HepG2 (cell line): ENCODE results near the gene NDEL1. TPM values are rescaled to one million over a fixed set of nuclear protein-coding genes. Genes with fewer than 3 reads are reported as not detected.
A peak's percentile ranks its signal among the peaks of the same experiment; 100 is the strongest.

Experiments
- ATAC-seq: fragments of 200-7000 bp; cut with Tn5 transposase; 3 replicates; pipeline ENCODE4 v1.9.1; 2020; ENCODE audit warnings: mild to moderate bottlenecking, moderate library complexity
- BruUV-seq: library from RNA; stranded (reverse); fragments of 400-500 nt; replicated peaks from 2 replicates; lab custom pipeline; 2021; lab: Mats Ljungman, UMichigan
- CTCF ChIA-PET: fragments of 300-600 bp; formaldehyde crosslinking; extraction: SDS; loops from one replicate; lab custom pipeline; 2021; ENCODE audit warnings: low total read pairs, inconsistent platforms, low intra/inter-chr PET ratio; lab: Yijun Ruan, JAX
- POLR2A ChIA-PET: fragments of 350-600 bp; sonication (Branson Sonifier 250); formaldehyde crosslinking; loops from one replicate; lab custom pipeline; 2020; ENCODE audit warnings: antibody characterized with exemption, inconsistent platforms; lab: Yijun Ruan, JAX
- DNase-seq: peaks from one replicate; pipeline ENCODE4 v3.0.0-alpha.2; 2015; ENCODE audit warnings: low spot score
- FAIRE-seq: peaks from 3 replicates; lab custom pipeline; 2011; peaks lifted over from hg19 to GRCh38; lab: Jason Lieb, UNC
- H2AFZ ChIP-seq: one replicate; pipeline ENCODE4 v1.6.1; 2011; ENCODE audit warnings: low read length, inconsistent platforms
- H3K27ac ChIP-seq: fragments of 300-600 bp; 3 replicates; pipeline ENCODE4 v1.8.0; 2011; ENCODE audit warnings: mixed run types, mild to moderate bottlenecking, mixed read lengths, low read length, inconsistent platforms; ENCODE audit not compliant: insufficient read depth; ENCODE audit errors: extremely low read length
- H3K27me3 ChIP-seq, 2 experiments: fragments of 200-600 bp in 1 of 2; 2 replicates in 1 of 2; 3 replicates in 1 of 2; pipeline versions ENCODE4 v1.6.0 to v1.8.0; 2011; ENCODE audit warnings: low read length in 2 of 2, mild to moderate bottlenecking in 2 of 2, moderate library complexity in 2 of 2, inconsistent platforms in 1 of 2; ENCODE audit not compliant: insufficient read depth in 2 of 2, control insufficient read depth in 1 of 2
- H3K36me3 ChIP-seq, 2 experiments: fragments of 200-600 bp in 1 of 2; replicated peaks in 1 of 2; 2 replicates in 1 of 2; 3 replicates in 1 of 2; pipeline versions ENCODE4 v1.5.1 to v1.8.0; 2011; ENCODE audit warnings: low read length in 2 of 2, inconsistent platforms in 1 of 2; ENCODE audit not compliant: insufficient read depth in 2 of 2, control insufficient read depth in 1 of 2
- H3K4me1 ChIP-seq: 2 replicates; pipeline ENCODE4 v1.5.1; 2012; ENCODE audit warnings: low read length, inconsistent platforms; ENCODE audit not compliant: insufficient read depth
- H3K4me2 ChIP-seq: 2 replicates; pipeline ENCODE4 v1.6.0; 2011; ENCODE audit warnings: low read depth, low read length, inconsistent platforms
- H3K4me3 ChIP-seq, 3 experiments: fragments of 200-600 bp in 1 of 3; sonication (generic), shearing (Covaris generic) in 1 of 3; replicated peaks in 1 of 3; 2 replicates each; pipeline ENCODE4 v1.5.1; 2011 to 2016; ENCODE audit warnings: low read length in 3 of 3, inconsistent platforms in 2 of 3, low read depth in 2 of 3, mild to moderate bottlenecking in 2 of 3, control low read depth in 1 of 3, mixed read lengths in 1 of 3; ENCODE audit not compliant: insufficient read depth in 1 of 3
- H3K79me2 ChIP-seq: one replicate; pipeline ENCODE4 v1.6.1; 2011; ENCODE audit warnings: low read length, inconsistent platforms; ENCODE audit not compliant: insufficient read depth
- H3K9ac ChIP-seq: 2 replicates; pipeline ENCODE4 v1.6.0; 2011; ENCODE audit warnings: mild to moderate bottlenecking, low read depth, low read length, inconsistent platforms; ENCODE audit not compliant: insufficient read depth
- H3K9me3 ChIP-seq: 2 replicates; pipeline ENCODE4 v1.5.1; 2012; ENCODE audit warnings: mild to moderate bottlenecking, low read length
- H4K20me1 ChIP-seq: 2 replicates; pipeline ENCODE4 v1.6.0; 2011; ENCODE audit warnings: inconsistent platforms, mild to moderate bottlenecking, low read length, moderate library complexity; ENCODE audit not compliant: insufficient read depth
- MXD3 ChIP-seq: IDR thresholded peaks from 2 replicates; pipeline ENCODE4 v1.6.1; 2016; ENCODE audit warnings: mild to moderate bottlenecking, missing biosample characterization, missing genetic modification reagents
- POLR2AphosphoS2 ChIP-seq: IDR thresholded peaks from 2 replicates; pipeline ENCODE4 v1.6.1; 2011; ENCODE audit warnings: low read depth, low read length, improper control_type of control experiment
- POLR2G ChIP-seq: fragments of 200-400 bp; formaldehyde crosslinking; IDR thresholded peaks from 2 replicates; pipeline ENCODE4 v1.6.1; 2018; ENCODE audit warnings: mild to moderate bottlenecking, low read depth, low read length, moderate library complexity
- SNAI1 ChIP-seq: sonication (generic); formaldehyde crosslinking; IDR thresholded peaks from 2 replicates; pipeline ENCODE4 v1.5.0; 2020; ENCODE audit warnings: mild to moderate bottlenecking, missing genetic modification reagents, borderline replicate concordance
- UBTF ChIP-seq: sonication (generic); formaldehyde crosslinking; IDR thresholded peaks from 2 replicates; pipeline ENCODE4 v1.4.0; 2020; ENCODE audit warnings: mild to moderate bottlenecking, missing genetic modification reagents
- ZBTB1 ChIP-seq: sonication (generic); formaldehyde crosslinking; IDR thresholded peaks from 2 replicates; pipeline ENCODE4 v1.4.0; 2020; ENCODE audit warnings: missing genetic modification reagents, borderline replicate concordance
- WGBS: methylation state at CpG from one replicate; pipeline ENCODE4 v1.1.6; 2017; ENCODE audit warnings: low lambda C conversion rate; 5-methylcytosine and 5-hydroxymethylcytosine counted together
- in situ Hi-C: cut with HindIII; loops from 2 replicates; pipeline ENCODE4 v1.10.0; 2017; ENCODE audit warnings: low pct_unique_long_range_greater_than_20kb; ENCODE audit not compliant: extremely low pct_ligation_motif_present
- intact Hi-C: fragments of 100-400 bp; cut with micrococcal nuclease; formaldehyde crosslinking; loops from one replicate; pipeline ENCODE4 v1.10.0; 2022; ENCODE audit not compliant: unreplicated experiment
- polyA plus RNA-seq, 8 experiments: library from polyadenylated mRNA; depleted of rRNA in 3 of 8; stranded (reverse) in 7 of 8; unstranded in 1 of 8; fragments of >200 nt; fragmentation: Illumina TruSeq in 4 of 8; extraction: Trizol in 4 of 8; gene quantifications; 2 replicates each; pipeline versions ENCODE4 v1.2.1 to v1.2.3, GENCODE V29; 2011 to 2016; ENCODE audit warnings: low read depth in 4 of 8, missing spikeins in 1 of 8, mixed read lengths in 1 of 8; ENCODE audit not compliant: insufficient read depth in 1 of 8
- total RNA-seq, 5 experiments: library from RNA; depleted of rRNA; stranded (reverse); fragments of >200 nt; fragmentation: Illumina TruSeq; extraction: Trizol; gene quantifications; 2 replicates each; pipeline ENCODE4 v1.2.3, GENCODE V29; 2016; ENCODE audit warnings: low read depth in 1 of 5
- TF ChIP-seq, protein P1 (sequence below): sonication (generic); formaldehyde crosslinking; IDR thresholded peaks from 2 replicates; pipeline ENCODE4 v1.8.1; 2023; ENCODE audit warnings: missing genetic modification reagents, mild to moderate bottlenecking, borderline replicate concordance
- TF ChIP-seq, protein P2 (sequence below): sonication (generic); formaldehyde crosslinking; IDR thresholded peaks from 2 replicates; pipeline ENCODE4 v1.5.0; 2020; ENCODE audit warnings: mild to moderate bottlenecking, missing genetic modification reagents, moderate library complexity

NDEL1 gene
- total and polyA plus RNA-seq, 2 of the 13 experiments (the other 11 are each of a cell fraction or from before 2014, with no cell fraction given) = 59.8 to 153 TPM

- ATAC-seq (peak; percentile 29; the same call in 2 of the 3 replicates), DNase-seq (no peak), FAIRE-seq (no peak)
- CTCF ChIA-PET = no interaction called here
- no peaks in the 10 kb centered on the region for H3K79me2 ChIP-seq
- intact Hi-C loops (no loop called here), in situ Hi-C loops (no loop called here)
- peaks cover 5% of the 10 kb centered on the region; the same call in 1 of the 2 replicates for H3K9me3 ChIP-seq
- H3K4me2 ChIP-seq = no peak overlapping the region
- H4K20me1 ChIP-seq = no peaks in the 10 kb centered on the region
- H2AFZ ChIP-seq = no peak overlapping the region
- H3K4me3 ChIP-seq = no peak overlapping the region
- TF ChIP-seq, protein P1, sequence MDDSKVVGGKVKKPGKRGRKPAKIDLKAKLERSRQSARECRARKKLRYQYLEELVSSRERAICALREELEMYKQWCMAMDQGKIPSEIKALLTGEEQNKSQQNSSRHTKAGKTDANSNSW (CRISPR knock-in tag) = no peak
- TF ChIP-seq ZBTB1 = no peak
- TF ChIP-seq UBTF (CRISPR knock-in tag) = no peak
- TF ChIP-seq, protein P2, sequence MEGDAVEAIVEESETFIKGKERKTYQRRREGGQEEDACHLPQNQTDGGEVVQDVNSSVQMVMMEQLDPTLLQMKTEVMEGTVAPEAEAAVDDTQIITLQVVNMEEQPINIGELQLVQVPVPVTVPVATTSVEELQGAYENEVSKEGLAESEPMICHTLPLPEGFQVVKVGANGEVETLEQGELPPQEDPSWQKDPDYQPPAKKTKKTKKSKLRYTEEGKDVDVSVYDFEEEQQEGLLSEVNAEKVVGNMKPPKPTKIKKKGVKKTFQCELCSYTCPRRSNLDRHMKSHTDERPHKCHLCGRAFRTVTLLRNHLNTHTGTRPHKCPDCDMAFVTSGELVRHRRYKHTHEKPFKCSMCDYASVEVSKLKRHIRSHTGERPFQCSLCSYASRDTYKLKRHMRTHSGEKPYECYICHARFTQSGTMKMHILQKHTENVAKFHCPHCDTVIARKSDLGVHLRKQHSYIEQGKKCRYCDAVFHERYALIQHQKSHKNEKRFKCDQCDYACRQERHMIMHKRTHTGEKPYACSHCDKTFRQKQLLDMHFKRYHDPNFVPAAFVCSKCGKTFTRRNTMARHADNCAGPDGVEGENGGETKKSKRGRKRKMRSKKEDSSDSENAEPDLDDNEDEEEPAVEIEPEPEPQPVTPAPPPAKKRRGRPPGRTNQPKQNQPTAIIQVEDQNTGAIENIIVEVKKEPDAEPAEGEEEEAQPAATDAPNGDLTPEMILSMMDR = no peak
- TF ChIP-seq POLR2G = 0 out of 2 replicates have a peak, but pooled peaks have one; percentile 35
- TF ChIP-seq POLR2AphosphoS2 = no peak
- no peak for TF ChIP-seq SNAI1 (CRISPR knock-in tag)
- no peak for TF ChIP-seq MXD3 (CRISPR knock-in tag)
- POLR2A ChIA-PET = no interaction called here
- H3K9ac ChIP-seq = no peak overlapping the region
- H3K4me1 ChIP-seq = peaks cover 9% of the 10 kb centered on the region; the same call in 1 of the 2 replicates
- BruUV-seq = no TSS peak
- H3K27ac ChIP-seq = no peak overlapping the region
- H3K36me3 ChIP-seq = peaks cover 37 to 91% of the 10 kb centered on the region in 2 experiments
- WGBS = 94% methylated on average over 6 of the region's 6 CpGs
- H3K27me3 ChIP-seq = no peaks in the 10 kb centered on the region
Measured at GRCh38 chr17:8488491-8488890, 52.8 kb downstream of the NDEL1 start.
